GM19193 (cell line): ENCODE data around the gene GFI1.

Source experiments
- POLR2A ChIP-seq: IDR thresholded peaks from 4 replicates; pipeline ENCODE4 v1.6.1; 2011; ENCODE audit not compliant: insufficient read depth, insufficient read length; ENCODE audit errors: extremely low read depth

Gene GFI1

DNA sequence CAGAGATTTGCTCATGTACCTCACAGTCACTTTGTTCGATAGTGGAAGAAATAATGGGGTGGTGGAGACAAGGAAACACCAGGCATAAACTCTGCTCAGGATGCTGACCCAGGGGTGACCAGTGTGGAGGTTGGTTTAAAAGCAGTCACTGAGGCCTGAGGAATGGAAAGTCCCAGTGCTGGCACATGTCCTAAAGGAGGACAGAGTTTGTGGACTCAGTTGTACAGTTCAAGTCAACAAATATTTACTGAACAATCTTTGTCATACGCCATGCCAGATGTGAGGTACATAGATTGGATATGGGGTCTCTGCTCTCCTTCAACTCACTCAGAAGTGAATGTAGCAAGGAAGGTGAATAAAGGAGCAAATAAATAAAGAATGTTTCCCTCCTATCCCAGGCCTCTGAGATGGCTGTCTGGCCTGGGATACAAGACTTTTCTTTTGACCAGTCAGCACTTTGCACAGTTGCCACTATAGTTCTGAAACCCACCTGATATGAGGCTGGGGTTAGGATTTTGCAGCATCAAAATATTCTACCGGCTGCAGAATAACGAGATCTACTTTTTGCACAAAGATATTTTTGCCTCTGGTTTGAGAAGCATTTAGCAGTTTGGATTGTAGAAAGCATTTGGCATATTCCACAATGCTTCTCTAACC, 7.9 kb upstream of the GFI1 start:
- no peak for TF ChIP-seq POLR2A

DNA sequence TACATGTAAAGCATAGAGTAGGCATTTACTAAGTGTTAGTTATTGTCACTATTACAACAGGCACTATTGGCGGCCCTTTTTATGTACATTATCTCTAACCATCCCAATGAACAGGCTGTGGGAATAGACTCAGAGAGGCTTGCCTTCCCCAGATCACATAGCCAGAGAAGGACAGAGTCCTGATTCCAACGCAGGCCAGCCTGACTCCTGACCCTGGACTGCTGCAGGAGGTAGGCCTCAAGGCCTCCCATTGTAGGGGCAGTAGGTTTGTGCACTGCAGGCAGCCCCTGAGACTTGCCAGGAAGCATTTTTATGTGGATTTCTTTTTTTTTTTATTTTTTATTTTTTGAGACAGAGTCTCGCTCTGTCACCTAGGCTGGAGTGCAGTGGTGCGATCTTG, 6.4 kb upstream of the GFI1 start:
- TF ChIP-seq POLR2A: no peak

DNA sequence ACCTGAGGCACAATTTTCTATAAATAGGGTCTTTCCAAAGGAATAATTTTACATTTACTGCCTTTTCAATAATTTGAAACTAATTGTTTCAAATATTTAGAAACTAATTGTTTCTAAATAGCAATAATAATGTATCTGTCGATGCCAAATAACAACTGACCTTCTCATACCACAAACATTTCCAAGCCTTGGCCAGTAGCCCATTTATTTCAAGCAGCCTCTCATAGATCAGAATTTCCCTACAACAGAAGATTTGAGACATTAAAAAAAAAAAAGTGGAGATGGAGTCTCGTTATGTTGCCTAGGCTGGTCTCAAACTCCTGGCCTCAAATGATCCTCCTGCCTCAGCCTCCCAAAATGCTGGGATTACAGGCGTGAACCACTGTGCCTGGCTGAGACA, 2.1 kb upstream of the GFI1 start:
- TF ChIP-seq POLR2A: no peak

DNA sequence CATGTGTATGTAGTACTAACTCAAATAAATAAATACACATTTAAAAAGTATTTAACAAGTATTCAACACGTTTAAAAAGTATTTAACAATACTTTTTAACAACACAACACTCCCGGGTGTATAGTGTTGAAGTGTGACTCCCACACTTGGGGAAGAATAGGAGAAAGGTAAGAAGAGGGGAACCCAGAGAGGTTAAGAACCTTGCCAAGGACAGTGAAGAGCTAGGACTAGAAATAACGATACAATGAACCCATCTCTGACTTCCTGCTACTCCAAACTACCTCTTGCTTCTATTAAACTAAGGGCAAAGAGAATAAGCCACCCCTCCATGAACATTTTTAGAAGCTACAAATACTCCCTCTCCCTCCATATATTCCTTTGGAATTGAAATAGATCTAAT, 1.7 kb upstream of the GFI1 start:
- no peak for TF ChIP-seq POLR2A

DNA sequence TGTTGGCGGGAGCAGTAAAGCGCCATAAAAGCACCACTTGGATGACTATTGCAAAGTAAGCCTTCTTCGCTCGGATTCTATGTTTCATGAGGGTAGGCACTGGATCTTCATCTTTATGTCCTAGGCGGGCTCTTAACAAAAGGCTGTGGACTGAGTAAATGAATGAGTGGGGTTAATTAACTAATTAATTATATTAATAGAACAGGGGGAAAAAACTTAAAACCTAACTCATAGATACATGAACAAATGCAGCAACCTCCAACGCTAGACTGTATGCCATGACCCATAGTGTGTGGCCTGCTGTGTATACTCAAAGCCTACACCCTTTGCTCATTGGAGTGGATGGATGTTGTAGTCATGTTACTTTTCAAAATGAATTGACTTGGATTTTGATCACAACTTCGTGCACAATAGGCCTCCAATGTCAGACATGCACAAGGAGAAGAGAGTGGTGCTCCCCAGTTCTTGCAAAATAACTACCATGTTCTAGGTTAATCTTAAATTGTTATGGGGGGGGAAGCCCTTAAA, 417 bp upstream of the GFI1 start:
- TF ChIP-seq POLR2A: peak; percentile 10

DNA sequence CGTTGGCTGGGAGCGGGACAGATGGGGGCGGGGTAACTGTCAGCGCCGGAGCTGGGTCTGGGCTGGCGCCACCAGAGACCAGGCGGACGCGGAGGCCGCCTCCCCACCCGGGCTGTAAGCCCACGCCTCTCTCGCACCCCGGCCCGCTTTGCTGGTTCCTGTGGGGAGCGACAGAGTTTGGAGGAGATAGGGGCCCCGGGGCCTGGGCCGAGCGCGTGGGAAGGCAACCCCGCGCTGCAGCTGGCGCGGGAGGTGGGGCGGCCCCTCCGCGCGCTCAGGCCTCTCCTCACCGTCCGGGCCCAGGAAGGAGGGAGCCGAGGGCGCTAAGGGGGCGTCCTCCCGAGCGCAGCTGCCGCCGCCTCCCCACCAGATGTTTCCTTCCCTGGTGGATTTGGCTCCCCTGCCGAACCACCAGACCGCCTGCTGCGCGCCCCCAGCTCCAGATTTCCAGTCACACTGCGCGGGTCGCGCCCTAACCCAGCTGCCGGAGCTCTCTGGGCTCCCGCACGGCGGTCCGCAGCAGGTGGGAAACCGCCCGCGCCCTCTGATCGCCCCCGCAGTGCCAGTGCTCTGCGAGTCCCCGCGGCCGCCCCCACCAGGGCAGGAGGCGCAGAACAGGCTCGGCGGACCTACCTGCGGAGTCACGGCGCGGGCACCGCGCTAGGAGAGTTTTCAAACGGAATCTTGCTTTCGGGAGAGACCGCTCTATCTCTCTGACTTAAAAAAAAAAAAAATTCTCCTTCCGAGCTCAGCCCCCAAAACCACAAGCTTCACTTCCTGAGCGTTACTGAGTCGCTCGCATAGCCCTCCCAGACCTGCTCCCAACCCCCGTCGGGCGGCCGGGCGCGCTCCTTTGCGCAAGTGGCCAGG, 1.1 kb downstream of the GFI1 start:
- TF ChIP-seq POLR2A: peak; percentile 63

DNA sequence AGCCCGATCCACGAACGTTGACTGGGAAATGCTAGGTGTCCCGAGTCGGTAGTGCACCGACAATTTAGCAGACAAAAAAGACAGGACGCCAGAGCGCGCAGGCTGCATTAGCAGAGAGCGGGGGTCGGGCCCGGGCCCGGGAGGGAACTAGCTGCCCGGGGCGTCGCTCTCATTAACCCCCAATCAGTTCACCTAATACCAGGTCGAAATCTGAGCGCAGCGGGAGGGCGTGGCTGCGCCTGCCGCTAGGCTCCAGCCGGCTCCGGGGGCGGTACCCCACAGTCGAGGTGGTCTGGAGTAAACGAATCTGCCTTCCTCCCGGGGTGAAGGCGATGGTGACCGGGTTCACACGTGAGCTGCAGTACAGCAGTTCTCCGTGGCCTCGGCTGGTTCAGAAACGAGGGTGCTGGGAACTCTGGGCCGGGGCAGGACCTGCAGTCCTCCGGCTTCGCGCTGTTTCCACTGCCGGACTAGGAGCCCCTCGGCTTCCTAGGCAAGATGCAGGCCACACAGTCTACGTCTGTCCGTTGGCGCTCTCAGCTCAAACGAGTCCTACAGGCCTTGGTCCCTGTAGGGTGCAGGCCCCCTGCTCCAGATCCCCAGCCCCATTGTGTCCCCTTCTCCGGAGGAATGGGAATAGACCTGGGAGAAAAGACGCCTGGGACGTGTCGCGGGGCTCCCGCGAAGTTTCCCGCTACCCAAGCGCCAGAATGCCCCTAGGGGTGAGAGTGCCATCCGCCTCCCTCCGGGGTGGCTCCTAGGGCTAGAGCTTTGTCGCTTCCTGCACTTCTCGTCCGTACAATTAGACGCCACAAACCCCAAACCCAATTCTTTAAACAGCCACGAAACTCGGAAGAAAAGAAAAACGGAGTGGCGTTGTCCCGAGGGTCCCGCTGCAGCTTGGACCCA, 2.0 kb downstream of the GFI1 start:
- peak; percentile 71 for TF ChIP-seq POLR2A

DNA sequence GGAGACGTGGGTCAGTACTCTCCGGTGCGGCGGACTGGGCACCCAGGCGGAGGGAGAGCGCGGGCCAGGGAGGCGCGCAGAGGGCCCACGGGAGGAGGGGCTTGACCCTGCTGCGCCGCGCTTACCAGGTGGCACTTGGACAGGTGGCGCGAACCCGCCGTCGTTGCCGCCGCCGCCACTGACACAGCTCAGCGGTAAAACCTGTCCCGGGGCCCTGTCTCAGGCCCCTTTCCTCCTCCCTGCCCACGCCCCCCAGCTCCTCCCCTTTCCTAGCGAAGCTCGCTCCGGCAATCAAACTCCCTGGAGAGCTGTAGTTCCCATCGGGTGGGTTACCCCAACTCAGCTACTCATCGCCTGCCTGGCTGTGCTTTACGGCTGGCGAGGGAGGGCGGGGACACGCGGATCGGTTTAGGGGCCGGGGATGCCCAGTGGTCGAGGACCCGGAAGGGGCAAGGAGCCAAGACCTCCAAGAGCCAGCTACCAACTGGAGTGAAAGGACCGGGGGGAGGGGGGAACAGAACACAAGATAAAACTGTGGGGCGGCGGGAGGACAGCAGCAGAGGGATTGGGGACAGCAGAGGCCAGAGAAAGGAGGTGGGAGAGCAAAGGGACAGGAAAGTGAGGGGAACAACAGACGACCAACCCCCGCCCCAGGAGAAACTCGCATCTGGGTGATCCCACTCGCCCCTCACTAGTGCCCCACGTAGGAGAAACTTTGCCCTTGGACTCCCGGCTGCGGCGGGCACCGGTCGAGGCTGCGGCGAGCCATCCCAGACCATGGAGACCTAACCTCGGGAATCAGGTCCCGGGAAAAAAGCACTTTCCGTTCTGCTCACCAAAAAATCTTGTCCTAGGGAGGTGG, 2.9 kb downstream of the GFI1 start:
- peak; percentile 57 for TF ChIP-seq POLR2A

DNA sequence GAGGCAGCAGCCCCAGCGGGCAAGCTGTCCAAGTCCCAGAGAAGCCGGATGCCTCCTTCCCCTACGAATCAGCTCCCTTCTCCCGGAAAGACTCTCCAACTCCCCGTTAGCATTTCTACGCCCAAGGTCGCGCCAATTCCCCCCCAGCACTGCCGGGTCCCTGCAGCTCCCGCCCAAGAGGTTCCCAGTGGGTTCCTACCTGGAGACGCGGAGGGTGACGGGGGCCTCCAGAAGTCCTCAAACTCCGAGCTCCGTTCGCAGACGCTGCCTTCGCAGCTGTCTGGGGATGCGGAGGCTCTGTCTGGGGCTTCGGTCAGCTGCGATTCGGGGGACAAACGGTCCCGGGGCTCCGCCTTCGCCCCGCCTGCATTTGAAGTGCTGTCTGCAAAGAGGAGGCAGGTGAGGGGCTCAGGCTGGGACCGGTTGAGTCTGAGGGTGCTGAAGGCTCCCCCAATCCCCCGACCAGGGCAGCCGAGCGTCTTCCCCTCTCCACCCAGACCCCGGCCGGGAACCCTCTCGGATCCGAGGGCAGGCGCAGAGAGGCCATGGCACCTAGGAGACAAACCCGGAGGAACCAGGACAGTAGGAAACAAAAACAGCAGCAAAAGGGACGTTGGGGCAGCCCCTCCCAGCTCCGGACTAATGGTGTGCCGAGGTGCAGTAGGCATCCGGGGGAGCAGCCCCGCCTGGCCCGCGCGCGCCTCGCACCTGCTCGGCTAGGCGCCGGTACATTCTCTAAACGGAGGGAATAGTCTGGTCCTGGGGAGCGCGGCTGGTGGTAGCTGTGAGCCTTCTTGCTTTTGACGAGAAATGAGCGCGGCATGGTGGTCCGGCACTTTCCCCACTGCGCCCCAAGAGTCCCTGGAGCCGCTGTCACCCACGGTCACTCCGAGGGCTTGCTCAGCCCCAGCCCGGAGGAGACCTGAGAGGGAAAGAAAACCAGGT, 3.8 kb downstream of the GFI1 start:
- peak; percentile 8 for TF ChIP-seq POLR2A

DNA sequence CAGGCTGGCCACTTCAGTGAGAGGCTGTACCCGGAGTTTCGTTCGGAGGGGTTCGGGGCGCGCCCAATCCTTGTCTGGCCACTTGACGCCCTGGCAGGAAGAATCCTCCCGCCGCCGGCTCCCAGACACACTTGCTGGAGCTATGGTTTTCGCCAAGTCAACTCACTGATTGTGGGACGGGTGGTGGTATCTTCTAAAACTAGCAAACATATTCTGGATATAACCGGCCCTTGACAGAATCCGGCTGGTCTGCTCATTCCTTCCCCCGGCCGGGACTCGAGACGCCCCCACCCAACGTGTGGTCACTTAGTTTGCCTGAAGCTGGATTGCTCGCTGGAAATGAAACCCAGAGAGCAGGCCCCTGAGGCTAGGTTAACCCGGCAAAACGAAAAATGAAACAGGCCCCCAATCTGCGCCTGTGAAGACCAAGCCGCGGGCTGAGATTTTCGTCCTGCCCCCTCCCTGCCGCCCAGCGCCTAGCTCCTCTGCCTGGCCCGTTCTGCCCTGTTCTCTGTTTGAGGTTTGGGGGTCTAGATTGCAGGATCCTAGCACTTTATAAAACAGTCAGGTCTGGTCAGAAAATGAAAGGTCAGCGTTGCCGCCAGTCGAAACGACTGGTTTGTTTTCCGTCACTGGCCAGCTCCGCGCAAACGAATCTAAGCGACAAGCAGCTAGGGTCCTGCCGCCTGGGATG, 4.6 kb downstream of the GFI1 start:
- TF ChIP-seq POLR2A: peak; percentile 16

DNA sequence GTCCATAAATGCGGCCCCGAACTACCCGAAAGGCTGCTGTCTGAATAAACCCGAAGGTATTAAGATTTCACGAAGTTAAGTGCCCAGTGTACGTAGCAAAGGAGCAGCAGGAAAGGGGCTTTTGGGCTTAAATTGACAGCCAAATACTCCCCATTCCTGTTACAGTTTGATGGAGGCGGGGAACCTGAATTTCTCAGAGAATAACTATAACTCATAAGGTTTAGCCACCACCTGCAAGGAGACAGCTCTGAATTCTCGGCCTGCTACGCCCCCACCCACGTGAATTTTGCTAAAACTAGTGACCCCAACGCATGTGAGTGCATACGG, 5.2 kb downstream of the GFI1 start:
- no peak for TF ChIP-seq POLR2A

DNA sequence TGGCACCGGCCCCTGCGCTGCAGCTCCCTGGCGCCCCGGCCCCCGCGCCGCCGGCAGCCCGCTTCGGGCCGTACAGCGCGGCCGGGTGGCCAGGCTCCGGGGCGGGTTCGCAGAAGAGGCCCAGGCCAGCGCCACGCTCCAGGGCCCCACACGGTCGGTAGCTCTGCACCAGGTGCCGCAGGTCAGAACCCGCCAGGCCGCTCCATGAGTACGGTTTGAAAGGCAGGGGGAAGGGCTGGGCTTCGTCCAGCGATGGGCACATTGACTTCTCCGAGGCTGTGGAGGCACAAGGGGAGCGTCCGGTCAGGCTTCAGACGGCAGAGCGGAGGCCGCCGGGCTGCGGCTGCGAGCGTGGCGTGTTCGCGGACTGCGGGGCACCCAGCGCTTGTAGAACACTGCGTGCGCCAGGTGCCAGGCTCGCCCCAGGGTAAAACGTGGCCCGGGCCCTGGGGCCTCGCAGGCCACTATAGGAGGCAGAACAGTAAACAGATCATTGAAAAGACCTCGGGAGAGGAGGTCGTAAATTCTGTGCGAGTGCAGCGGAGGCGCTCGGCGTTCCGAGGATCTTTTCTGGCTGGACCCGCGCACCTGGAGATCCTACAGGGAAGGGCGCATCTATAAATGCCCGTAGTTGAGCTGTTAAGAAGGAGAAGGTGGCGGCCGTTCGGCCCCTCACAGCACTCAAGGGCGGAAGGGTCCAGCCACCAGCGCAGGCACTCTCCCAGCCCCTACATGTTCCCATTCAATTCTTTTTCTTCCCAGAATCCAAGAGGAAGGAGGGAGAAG, 5.7 kb downstream of the GFI1 start:
- TF ChIP-seq POLR2A: no peak
